HG03442 (cell line): ENCODE measurements around the gene FAHD2A.
"Not testable (repeated sequence)": the region's sequence is repeated elsewhere in the genome, so short reads cannot be mapped to it uniquely, and the experiment has no call there.

Source experiments
- ATAC-seq: cut with Tn5 transposase; IDR thresholded peaks from one replicate; pipeline ENCODE4 v1.9.1; 2021; ENCODE audit warnings: mild to moderate bottlenecking, moderate library complexity; ENCODE audit not compliant: unreplicated experiment

FAHD2A gene

GRCh38 chr2:95402370-95403203 is at the start of gene FAHD2A:
FAHD2A (plus strand) TSS chr2:95402708; CDS start chr2:95405559, 2,851 bp downstream.
- ATAC-seq: peak; percentile 91

- no peak for ATAC-seq
Measured at GRCh38 chr2:95353055-95353575, 49.4 kb upstream of the FAHD2A start.

GRCh38 chr2:95353613-95354468 is 48.7 kb upstream of the FAHD2A start:
- no peak for ATAC-seq

- no peak for ATAC-seq
Measured at GRCh38 chr2:95354469-95354901, 48.0 kb upstream of the FAHD2A start.

GRCh38 chr2:95354925-95355324 is 47.6 kb upstream of the FAHD2A start:
- no peak for ATAC-seq

GRCh38 chr2:95355486-95355885 is 47.0 kb upstream of the FAHD2A start:
- not testable (repeated sequence) for ATAC-seq

GRCh38 chr2:95356821-95357700 is 45.4 kb upstream of the FAHD2A start:
- ATAC-seq: no peak

- ATAC-seq: no peak
Measured at GRCh38 chr2:95357717-95358280, 44.7 kb upstream of the FAHD2A start.

- no peak for ATAC-seq
Measured at GRCh38 chr2:95359031-95359430, 43.5 kb upstream of the FAHD2A start.

- ATAC-seq: no peak
Measured at GRCh38 chr2:95359501-95359930, 43.0 kb upstream of the FAHD2A start.

GRCh38 chr2:95361216-95361980 is 41.1 kb upstream of the FAHD2A start:
- ATAC-seq: no peak

- no peak for ATAC-seq
Measured at GRCh38 chr2:95362486-95362885, 40.0 kb upstream of the FAHD2A start.

- ATAC-seq: no peak
Measured at GRCh38 chr2:95366514-95366913, 36.0 kb upstream of the FAHD2A start.

GRCh38 chr2:95372216-95372829 is 30.2 kb upstream of the FAHD2A start:
- ATAC-seq: no peak

- ATAC-seq: no peak
Measured at GRCh38 chr2:95372845-95373244, 29.7 kb upstream of the FAHD2A start.

GRCh38 chr2:95374029-95374428 is 28.5 kb upstream of the FAHD2A start:
- ATAC-seq: no peak

GRCh38 chr2:95374451-95374920 is 28.0 kb upstream of the FAHD2A start:
- no peak for ATAC-seq

- ATAC-seq: no peak
Measured at GRCh38 chr2:95374921-95375471, 27.5 kb upstream of the FAHD2A start.
